Muscle of leg (tissue), 11 donors: ENCODE results near the gene SMARCD1. TPM values are rescaled to one million over a fixed set of nuclear protein-coding genes. Genes with fewer than 3 reads are reported as not detected.

Source experiments
- DNase-seq: peaks from one replicate; pipeline ENCODE4 v3.0.0; 2013
- H3K27ac ChIP-seq: one replicate; pipeline ENCODE4 v1.5.1; 2013; ENCODE audit warnings: mild to moderate bottlenecking, low read length, control low read depth
- H3K27me3 ChIP-seq: one replicate; pipeline ENCODE4 v1.6.1; 2013; ENCODE audit warnings: low read length; ENCODE audit not compliant: control insufficient read depth, insufficient read depth
- H3K36me3 ChIP-seq: one replicate; pipeline ENCODE4 v1.6.1; 2013; ENCODE audit warnings: low read length; ENCODE audit not compliant: control insufficient read depth, insufficient read depth
- H3K4me1 ChIP-seq: one replicate; pipeline ENCODE4 v1.6.1; 2013; ENCODE audit warnings: low read length; ENCODE audit not compliant: control insufficient read depth, insufficient read depth
- H3K4me3 ChIP-seq: one replicate; pipeline ENCODE4 v1.5.1; 2013; ENCODE audit warnings: low read length, control low read depth
- H3K9me3 ChIP-seq: replicated peaks from 2 replicates; pipeline ENCODE4 v1.6.1; 2013; ENCODE audit warnings: low read depth, low read length; ENCODE audit not compliant: control insufficient read depth
- WGBS: methylation state at CpG from one replicate; pipeline ENCODE4 v1.1.5; 2013; ENCODE audit warnings: missing lambda C conversion rate; ENCODE audit not compliant: insufficient coverage; 5-methylcytosine and 5-hydroxymethylcytosine counted together
- polyA plus RNA-seq, 8 donors: library from polyadenylated mRNA; unstranded; fragments of 120-200 nt; gene quantifications; one replicate each; pipeline versions ENCODE4 v1.2.1 to v1.2.3, GENCODE V29; 2013; ENCODE audit warnings: inconsistent platforms in 1 of 8, low replicate concordance in 1 of 8; ENCODE audit not compliant: insufficient read length in 8 of 8, insufficient read depth in 1 of 8
- total RNA-seq: library from RNA; stranded (reverse); fragments of 120-200 nt; gene quantifications from one replicate; pipeline ENCODE4 v1.2.4, GENCODE V29; 2013

Gene SMARCD1
- total and polyA plus RNA-seq, 9 donors: 25.1 to 67.0 (median 51.9) TPM

DNA sequence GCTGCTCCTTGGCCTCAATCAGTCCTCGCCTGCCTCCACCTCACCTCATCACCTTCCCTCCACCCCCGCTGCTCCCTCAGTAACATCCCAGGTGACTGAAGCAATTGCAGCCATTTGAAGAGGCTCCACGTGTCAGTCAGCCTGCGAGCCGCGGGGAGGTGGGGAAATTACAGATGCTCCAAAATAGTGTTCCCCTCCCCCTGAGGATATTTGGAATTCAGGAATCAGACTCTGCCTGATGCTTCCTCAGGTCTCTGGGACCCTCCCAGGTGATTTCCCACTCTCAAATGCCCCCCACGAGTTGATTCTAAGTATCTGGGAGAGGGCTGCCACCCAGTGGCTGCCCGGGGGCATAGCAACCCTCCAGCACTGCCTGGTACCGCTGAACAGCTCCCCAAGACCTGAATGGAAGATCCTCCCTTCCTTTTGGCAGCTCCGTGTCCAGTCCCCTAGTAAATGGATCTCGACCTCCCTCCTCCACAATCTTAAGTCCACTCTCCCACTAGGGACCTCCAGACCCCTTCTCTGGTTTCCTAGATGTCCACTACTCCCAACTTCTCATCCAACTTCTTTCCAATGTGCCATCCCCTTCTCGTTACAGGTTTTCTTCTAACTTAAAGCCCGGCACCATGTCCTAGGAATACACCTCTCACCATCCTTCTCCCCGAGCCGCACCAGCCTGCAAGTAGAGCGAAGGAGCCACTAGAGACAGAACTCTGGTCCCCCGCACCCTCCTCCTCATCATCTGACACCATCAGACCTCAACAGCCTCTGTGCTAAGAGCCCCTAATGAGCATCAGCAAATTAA lies 29.1 kb upstream of the SMARCD1 start:
- Histone ChIP-seq H3K36me3 (peaks cover 2% of the 10 kb centered on the region), H3K27me3 (peaks cover 55% of the 10 kb centered on the region), H3K4me1 (peaks cover 20% of the 10 kb centered on the region), H3K9me3 (no peaks in the 10 kb centered on the region), H3K4me3 (no peak overlapping the region), H3K27ac (no peak overlapping the region)
- WGBS: 3% methylated on average over 14 of the region's 17 CpGs
- peak; percentile 56 for DNase-seq

DNA sequence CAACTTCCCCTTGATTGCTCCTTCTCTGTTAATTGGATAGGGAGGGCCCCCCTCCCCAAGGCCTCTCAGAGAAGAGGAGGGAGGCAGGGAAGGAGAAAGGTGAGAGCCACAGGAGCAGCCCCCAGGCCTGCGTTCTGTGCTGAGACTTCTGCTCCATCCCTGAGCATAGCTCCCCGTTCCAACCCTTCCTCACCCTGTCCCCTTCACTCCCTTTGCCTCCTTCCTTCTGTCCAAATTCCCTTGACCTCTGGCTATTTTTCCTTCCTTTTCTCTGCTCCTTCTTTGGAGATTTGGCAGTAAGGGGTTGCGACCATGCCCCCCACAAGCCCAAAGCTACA lies 28.5 kb upstream of the SMARCD1 start:
- peaks cover 50% of the 10 kb centered on the region for H3K27me3 ChIP-seq
- peak overlapping the region; percentile 65 for H3K4me3 ChIP-seq
- H3K9me3 ChIP-seq: no peaks in the 10 kb centered on the region
- H3K36me3 ChIP-seq: peaks cover 3% of the 10 kb centered on the region
- H3K4me1 ChIP-seq: peaks cover 21% of the 10 kb centered on the region
- no CpG with 5 or more reads among the region's 3 CpGs for WGBS
- H3K27ac ChIP-seq: no peak overlapping the region
- no peak for DNase-seq

DNA sequence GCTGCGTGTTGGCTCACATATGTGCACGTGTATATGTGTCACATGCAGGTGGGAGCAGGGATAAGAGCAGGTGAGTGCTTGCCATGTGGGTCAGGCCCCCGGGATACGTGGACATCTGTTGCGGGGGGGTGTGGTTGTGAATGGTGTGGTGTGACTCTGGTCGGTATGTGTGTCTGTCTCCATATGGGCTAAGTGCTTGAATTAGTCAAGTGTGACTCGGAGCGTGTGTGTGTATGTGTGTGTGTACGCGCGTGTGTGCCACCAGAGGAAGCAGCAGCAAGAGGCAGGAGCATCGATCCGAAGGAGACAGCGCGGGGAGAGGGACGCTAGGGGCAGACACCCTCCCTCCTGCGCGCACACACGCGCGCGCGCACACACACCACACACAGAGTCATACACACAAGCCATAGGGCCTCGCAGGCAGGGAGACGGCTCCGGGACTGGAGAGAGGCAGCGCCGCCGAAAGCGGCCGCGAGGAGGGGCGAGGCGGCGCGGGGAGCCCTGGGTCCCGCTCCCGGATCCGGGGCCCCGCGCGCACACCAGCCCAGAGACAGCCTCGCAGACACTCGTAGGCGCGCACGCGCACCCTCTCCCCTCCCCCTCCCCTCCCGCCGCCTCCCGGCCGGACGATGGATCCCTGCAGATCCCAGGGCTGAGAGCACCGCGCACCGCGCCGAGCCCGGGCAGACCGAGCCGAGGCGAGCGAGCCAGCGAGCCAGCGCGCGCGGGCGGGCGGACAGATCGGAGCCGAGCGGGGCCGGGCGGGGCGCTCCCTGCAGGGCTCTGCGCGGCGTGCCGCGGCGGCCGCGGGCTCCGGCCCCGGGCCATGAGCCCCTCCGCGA lies 27.9 kb upstream of the SMARCD1 start, which contains the start of gene ASIC1:
Gene ASIC1, plus strand, starts transcription at position 597 of the 842 bp plus-strand sequence. CDS start 1,171 bp downstream, outside the sequence.
- H3K27me3 ChIP-seq: peaks cover 44% of the 10 kb centered on the region
- DNase-seq: peak; percentile 87
- WGBS: under 1% methylated on average over 66 of the region's 88 CpGs

GRCh38 chr12:50057896-50058670 lies 27.1 kb upstream of the SMARCD1 start:
- Histone ChIP-seq H3K36me3 (peaks cover 4% of the 10 kb centered on the region), H3K4me3 (peak overlapping the region; percentile 53), H3K9me3 (no peaks in the 10 kb centered on the region), H3K4me1 (peaks cover 36% of the 10 kb centered on the region), H3K27ac (no peak overlapping the region), H3K27me3 (peaks cover 42% of the 10 kb centered on the region)
- WGBS: 14% methylated on average over 5 of the region's 30 CpGs
- DNase-seq: peak; percentile 37

More for the DNA sequence above, 27.9 kb upstream of the SMARCD1 start, which contains the start of gene ASIC1:
- Histone ChIP-seq H3K4me3 (peak within 1 kb of the TSS; percentile 65), H3K27ac (no peak within 1 kb of the TSS), H3K36me3 (peaks cover 4% of the 10 kb centered on the region), H3K4me1 (peaks cover 27% of the 10 kb centered on the region), H3K9me3 (no peaks in the 10 kb centered on the region)

GRCh38 chr12:50058743-50059312 lies 26.3 kb upstream of the SMARCD1 start:
- WGBS: 82% methylated on average over 13 of the region's 15 CpGs
- Histone ChIP-seq H3K36me3 (peaks cover 4% of the 10 kb centered on the region), H3K27ac (no peak overlapping the region), H3K9me3 (no peaks in the 10 kb centered on the region), H3K4me3 (no peak overlapping the region), H3K4me1 (peaks cover 43% of the 10 kb centered on the region), H3K27me3 (peaks cover 36% of the 10 kb centered on the region)
- no peak for DNase-seq

- Histone ChIP-seq H3K4me3 (no peak overlapping the region), H3K9me3 (no peaks in the 10 kb centered on the region), H3K27ac (no peak overlapping the region), H3K36me3 (peaks cover 4% of the 10 kb centered on the region), H3K27me3 (peaks cover 35% of the 10 kb centered on the region), H3K4me1 (peaks cover 50% of the 10 kb centered on the region)
- no peak for DNase-seq
- 54% methylated on average over 7 of the region's 12 CpGs for WGBS
Observed at GRCh38 chr12:50059440-50060119, 25.6 kb upstream of the SMARCD1 start.

DNA sequence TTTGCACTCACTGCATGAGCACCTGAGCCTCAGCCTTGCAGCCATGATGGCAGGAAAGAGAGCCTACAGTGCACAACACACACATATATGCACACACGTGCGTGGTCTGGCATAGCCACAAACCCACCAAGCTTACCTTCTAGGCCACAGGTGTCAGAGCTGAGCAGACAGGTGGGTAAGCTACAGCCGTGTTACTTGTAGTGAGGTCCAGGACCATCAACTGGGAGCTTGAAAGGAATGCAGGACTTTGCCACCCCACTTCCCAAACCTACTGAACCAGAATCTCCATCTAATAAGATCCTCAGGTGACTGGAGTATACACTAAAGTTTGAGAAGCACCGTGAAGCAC lies 25.0 kb upstream of the SMARCD1 start:
- Histone ChIP-seq H3K4me1 (peaks cover 53% of the 10 kb centered on the region), H3K36me3 (peaks cover 4% of the 10 kb centered on the region), H3K4me3 (no peak overlapping the region), H3K9me3 (no peaks in the 10 kb centered on the region), H3K27ac (no peak overlapping the region), H3K27me3 (peaks cover 35% of the 10 kb centered on the region)
- DNase-seq: no peak
- WGBS: no CpG with 5 or more reads among the region's 4 CpGs

DNA sequence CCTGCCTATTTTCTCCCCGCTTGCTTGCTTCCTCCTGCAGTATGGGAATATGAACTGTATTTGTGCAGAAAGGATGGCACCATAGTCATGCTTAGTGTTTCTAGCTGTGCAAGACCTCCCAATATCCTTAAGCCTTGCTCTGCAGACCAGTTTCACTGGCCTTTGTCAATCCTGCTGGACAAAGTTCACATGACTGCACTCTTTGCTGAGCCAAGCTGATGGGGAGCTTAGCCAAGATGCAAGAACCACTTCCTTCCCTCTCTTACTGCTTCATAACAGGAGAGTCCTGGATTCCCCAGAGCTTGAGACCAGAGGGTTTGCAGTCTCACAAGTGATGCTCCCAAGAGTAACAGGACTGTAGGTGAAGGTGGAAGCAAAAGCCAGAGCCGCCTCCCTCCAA lies 24.0 kb upstream of the SMARCD1 start:
- Histone ChIP-seq H3K4me3 (no peak overlapping the region), H3K9me3 (no peaks in the 10 kb centered on the region), H3K27ac (no peak overlapping the region), H3K4me1 (peaks cover 57% of the 10 kb centered on the region), H3K27me3 (peaks cover 26% of the 10 kb centered on the region), H3K36me3 (peaks cover 4% of the 10 kb centered on the region)
- no peak for DNase-seq
- WGBS: no CpG with 5 or more reads among the region's 2 CpGs

GRCh38 chr12:50061946-50062686 lies 23.0 kb upstream of the SMARCD1 start:
- H3K27me3 ChIP-seq: peaks cover 17% of the 10 kb centered on the region
- H3K4me1 ChIP-seq: peaks cover 55% of the 10 kb centered on the region
- H3K4me3 ChIP-seq: no peak overlapping the region
- H3K36me3 ChIP-seq: peaks cover 4% of the 10 kb centered on the region
- H3K9me3 ChIP-seq: no peaks in the 10 kb centered on the region
- H3K27ac ChIP-seq: no peak overlapping the region
- no peak for DNase-seq
- WGBS: 52% methylated on average over 2 of the region's 6 CpGs
